ENCODE measurements around the gene RBBP4.

DNA sequence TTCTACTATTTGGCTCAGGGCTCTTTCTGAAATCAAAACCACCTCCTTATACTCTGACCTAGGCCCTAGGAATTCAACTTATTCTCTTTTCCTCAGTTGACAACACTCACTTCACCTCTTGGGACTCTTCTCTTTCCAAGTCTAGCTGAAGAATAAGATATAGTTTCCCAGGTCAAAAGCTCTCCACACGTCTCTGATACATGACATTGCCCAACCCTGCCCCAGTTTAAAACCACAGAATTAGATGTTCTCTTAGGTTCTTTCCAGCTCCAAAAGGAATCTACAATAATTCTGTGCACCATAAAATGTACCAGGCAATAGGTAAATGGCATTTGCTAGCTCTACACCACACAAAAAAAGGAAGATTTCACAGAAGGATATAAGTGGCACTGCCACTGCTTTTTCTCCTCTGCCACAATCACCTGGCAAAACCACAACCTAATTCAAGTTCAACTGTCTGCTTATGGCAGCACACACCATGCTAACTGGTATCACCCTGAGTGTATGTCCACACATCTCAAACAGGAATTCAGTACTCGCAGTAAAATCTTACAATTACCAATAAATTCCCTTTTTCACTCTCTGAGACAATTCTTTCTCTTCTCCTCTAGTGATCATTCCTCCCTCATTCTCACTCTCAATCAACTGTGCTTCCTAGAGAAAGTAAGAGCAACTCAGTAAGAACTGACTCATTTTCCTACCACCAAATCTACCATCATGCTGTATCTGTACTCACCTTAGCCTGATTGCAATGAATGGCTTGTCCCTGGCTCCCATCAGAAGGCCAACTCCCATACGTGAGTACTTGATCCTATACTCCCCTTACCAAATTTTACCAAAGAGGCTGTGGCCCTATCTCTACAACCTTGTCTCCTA is 28.0 kb upstream of the RBBP4 start:
- TF ChIP-seq GATA2 (IDR thresholded peaks at IDR 0.05; ENCODE audit: low read depth, low read length), result no peak
- TF ChIP-seq GATA3 (IDR thresholded peaks at IDR 0.05; ENCODE audit: low read depth, low read length), result no peak

Measured in SH-SY5Y (cell line).